Ecto neural progenitor cell (in vitro differentiated cells): Measurements from ENCODE around the gene STIM1.
"Not testable (repeated sequence)": the region's sequence is repeated elsewhere in the genome, so short reads cannot be mapped to it uniquely, and the experiment has no call there.

Experiments used
- DNase-seq: peaks from one replicate; pipeline ENCODE4 v3.0.0-alpha.2; 2018; ENCODE audit warnings: low spot score

STIM1 gene

GRCh38 chr11:3885855-3886254 is 30.4 kb downstream of the STIM1 start:
- DNase-seq: no peak

- no peak for DNase-seq
Observed at GRCh38 chr11:3886985-3887384, 31.5 kb downstream of the STIM1 start.

DNA sequence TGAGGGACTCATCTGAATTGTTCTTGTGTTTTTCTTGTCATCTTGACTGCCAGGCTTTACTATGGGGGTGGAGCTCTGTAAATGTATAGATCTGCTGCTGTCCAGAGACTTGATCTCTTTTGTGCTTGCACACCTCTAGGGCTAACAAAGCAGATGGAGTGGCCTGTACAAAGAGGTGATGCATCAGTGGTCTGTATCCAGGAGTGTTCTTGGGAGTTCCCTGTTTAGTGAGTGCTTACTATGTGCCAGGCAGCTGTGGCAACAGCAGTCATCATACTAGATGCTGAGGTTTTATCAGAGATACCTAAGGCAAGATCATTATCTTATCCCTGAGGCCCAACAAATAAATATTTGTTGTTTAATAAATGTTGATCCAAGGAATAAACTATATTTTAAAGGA is 33.4 kb downstream of the STIM1 start:
- DNase-seq: no peak

DNA sequence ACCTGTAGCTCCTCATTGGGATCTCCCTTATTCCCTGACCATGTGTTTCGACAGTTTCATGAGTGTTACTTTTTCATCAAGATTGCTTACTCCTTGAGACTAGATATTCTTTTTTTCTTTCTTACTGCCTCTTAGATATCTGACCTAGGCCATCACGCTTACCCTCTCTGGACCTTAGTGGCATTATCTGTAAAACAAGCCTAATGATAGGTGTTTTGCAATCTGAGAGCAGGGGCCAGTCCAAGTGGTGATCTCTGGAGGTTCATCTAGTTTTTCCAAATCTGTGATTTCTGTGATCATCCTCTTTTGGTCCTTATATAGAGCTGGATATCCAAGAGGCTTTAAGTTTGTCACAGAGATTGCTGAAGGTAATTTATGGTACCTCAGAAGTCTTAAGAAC is 34.5 kb downstream of the STIM1 start:
- DNase-seq: no peak

DNA sequence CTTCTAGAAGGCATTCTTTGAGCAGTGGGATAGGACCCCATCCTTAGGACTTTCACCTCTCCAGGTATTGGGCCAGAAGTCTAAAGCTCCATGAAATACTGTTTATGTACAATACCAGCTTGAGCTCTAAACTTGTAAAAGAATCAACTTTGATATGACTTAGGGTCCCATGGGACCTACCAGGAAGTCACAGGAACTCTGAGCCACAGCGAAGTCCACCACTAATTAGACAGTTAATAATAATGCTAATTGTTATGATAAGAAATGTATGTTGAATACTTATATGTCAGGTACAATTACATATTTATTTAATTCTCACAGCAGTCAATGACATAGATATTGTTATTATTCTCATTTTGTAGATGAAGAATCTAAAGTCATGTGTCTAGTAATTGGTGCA is 35.3 kb downstream of the STIM1 start:
- DNase-seq: no peak

GRCh38 chr11:3891751-3892150 is 36.3 kb downstream of the STIM1 start:
- no peak for DNase-seq

DNA sequence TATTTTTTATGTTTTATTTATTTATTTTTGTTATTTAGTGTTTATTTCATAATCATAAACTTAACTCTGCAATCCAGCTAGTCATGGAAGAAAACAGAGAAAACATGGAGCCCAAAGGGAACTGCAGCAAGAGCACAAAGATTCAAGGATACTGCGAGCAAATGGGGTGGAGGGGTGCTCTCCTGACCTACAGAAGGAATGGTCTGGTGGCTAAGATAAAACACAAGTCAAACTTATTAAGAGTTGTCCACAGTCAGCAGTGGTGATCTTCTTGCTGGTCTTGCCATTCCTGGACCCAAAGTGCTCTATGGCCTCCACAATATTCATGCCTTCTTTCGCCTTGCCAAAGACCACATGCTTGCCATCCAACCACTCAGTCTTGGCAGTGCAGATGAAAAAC is 36.7 kb downstream of the STIM1 start:
- DNase-seq: no peak

DNA sequence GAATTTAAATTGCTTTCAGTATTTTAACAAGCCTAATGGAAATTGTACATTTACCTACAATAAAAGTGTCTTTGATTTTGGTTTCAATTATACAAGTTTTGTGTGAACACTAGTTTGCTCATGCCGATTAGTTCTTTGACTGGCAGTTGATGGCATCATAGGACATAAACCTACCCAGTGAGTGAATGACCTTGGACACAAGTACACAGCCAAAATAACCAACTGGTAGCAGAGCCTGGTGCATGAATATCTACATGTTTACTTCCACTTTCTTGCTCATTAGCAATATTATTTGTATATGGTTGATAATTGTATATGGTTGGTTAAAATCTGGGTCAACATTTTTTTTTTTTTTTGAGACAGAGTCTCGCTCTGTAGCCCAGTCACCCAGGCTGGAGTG is 37.8 kb downstream of the STIM1 start:
- no peak for DNase-seq

GRCh38 chr11:3894128-3894731 is 38.8 kb downstream of the STIM1 start:
- DNase-seq: no peak

DNA sequence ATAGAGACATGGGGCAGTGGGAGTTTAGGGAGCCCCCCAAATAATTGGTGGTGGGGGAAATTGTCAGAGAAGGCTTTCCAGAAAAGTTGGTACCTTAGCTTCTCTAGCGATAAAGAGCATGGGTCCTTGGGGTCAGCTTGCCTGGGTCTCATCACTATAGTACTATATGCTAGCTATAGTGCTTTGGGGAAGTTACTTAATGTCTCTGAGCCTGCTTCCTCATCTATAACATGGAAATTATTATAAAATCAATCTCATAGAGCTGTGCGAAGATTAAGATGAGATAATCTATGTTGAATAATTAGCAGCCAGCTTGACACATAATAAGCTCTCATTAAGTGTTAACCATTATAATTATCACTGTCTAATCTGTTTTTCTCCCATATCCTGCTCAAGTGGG is 41.2 kb downstream of the STIM1 start:
- DNase-seq: no peak

DNA sequence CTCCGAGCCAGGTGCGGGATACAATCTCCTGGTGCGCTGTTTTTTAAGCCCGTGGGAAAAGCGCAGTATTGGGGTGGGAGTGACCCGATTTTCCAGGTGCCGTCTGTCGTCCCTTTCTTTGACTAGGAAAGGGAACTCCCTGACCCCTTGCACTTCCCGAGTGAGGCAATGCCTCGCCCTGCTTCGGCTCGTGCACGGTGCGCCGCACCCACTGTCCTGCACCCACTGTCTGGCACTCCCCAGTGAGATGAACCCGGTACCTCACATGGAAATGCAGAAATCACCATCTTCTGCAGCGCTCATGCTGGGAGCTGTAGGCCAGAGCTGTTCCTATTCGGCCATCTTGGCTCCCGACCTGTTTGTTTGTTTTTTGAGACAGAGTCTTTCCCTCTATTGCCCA is 44.8 kb downstream of the STIM1 start:
- DNase-seq: not testable (repeated sequence)

DNA sequence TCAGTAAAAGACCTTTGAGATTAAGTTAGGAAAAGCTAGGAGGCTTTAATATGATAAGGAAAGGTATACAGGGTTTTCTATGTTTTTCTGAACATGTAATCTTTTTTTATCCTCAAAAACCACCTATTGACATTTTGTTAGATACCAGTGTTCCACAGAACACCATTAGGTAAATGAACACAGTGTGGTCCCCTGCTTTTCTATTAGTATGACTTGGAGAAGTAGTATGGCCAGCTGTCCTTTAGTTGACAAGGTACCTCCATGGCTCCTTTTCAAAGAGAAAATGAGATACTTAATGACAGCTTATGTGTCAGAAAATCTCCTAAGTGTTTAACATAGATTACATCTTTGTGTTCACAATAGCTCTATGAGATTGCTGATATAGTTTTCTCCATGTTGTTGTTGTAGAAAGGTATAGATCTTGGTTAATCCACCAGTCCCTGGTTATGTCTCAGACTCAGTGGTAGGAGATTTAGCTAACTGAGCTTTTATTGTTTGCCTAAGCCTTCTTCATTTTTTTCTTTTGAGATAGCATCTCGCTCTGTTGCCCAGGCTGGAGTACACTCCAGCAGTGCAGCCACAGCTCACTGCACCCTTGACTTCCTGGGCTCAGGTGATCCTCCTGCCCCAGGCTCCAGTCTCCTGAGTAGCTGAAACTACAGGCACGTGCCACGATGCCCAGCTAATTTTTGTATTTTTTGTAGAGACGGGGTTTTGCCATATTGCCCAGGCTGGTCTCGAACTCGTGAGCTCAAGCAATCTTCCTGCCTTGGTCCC is 46.0 kb downstream of the STIM1 start:
- DNase-seq: no peak

GRCh38 chr11:3902441-3902840 is 47.0 kb downstream of the STIM1 start:
- no peak for DNase-seq

- DNase-seq: no peak
Observed at GRCh38 chr11:3903207-3903896, 47.9 kb downstream of the STIM1 start.

DNA sequence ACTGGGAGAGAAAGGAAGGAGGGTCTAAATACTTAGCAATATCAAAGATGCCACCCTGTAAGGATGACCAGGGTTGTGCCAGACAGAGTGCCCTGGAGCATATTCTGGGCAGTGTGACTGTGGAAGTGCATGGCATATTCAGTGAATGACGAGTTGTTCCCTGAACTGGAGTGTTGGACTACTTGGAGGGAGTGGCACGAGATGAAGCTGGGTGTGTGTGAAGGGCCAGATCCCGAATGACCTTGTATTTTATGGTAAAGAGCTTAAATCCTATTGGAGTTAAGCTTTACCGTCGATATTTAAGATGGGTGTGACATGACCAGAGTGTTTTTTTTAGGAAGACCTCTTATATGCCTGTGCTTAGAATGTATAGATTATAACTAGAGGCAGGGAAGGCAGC is 48.8 kb downstream of the STIM1 start:
- no peak for DNase-seq

GRCh38 chr11:3905080-3905953 is 49.9 kb downstream of the STIM1 start:
- DNase-seq: no peak

DNA sequence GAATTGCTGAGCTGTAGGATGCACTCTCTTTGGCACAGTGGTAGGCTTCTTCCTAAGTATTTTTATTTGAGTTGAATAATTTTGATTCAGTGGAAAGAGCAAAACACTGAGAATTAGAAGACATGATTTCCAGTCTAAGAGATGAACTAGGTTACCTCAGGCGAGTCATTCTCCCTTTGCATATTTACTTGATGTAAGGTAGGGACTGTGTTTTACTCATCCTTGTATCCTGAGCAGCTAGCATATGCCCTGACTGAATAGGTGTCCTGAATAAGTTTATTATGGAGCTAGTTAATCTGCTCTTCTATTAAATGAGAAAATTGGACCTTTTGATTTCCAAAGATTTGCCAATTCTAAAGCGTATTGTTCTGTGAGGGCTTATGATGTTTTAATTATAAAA is 50.7 kb downstream of the STIM1 start:
- DNase-seq: no peak

DNA sequence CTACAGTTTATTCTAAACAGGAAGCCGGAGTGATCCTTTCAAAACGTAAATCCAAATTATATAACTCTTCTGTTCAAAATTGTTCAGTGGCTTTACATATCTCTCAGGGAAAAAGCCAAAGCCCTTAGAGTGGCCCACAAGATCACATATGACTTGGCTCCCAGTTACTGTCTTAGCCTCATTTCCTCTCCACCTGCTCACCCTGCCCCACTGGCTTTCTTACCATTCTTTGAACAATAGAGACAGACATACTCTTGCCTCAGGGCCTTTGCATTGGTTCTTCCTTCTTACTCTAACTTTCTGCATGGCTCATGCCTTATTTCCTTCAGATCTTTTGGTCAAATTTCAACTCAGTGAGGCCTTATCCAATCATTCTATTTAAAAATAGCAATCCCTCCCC is 52.1 kb downstream of the STIM1 start:
- no peak for DNase-seq

- no peak for DNase-seq
Observed at GRCh38 chr11:3909901-3910300, 54.4 kb downstream of the STIM1 start.

GRCh38 chr11:3911908-3912505 is 56.5 kb downstream of the STIM1 start:
- no peak for DNase-seq

DNA sequence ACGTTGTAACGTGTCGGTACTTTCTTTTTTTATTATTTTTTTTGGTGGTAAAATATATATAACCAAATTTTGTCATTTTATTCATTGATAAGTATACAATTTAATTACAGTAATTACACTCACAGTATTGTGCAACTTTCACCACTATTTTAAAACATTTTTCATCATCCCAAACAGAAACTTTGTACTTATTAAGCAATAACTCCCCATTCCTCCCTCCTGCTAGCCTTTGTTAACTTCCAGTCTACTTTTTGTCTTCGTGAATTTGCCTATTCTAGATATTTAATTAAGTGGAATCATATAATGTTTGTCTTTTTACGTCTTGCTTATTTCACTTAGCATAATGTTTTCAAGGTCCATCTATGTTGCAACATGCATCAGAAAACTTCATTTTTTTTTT is 58.5 kb downstream of the STIM1 start:
- no peak for DNase-seq

DNA sequence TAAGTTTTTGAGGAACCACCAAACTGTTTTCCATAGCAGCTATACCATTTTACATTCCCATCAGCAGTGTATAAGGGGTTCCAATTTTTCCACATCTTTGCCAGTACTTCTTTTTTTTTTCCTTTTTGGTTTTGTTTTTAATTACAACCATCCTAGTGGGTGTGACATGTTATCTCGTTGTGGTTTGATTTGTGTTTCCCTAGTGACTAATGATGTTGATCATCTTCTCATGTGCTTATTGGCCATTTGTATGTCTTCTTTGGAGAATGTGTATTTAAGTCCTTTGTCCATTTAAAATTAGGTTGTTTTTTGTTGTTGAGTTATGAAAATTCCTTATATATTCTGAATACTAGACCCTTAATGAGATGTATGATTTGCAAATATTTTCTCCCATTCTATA is 59.3 kb downstream of the STIM1 start:
- no peak for DNase-seq
